ENCODE measurements around the gene NUP93.

Gene NUP93

GRCh38 chr16:56841659-56842058 lies 111.7 kb downstream of the NUP93 start:
- DNase-seq (ENCODE audit: low read depth): no peak
- no peak overlapping the region for H3K4me3 ChIP-seq (replicated peaks; ENCODE audit: low read depth, low read length)
- TF ChIP-seq CTCF (IDR thresholded peaks at IDR 0.05; ENCODE audit: low read length, missing control alignments): no peak

- DNase-seq (ENCODE audit: low read depth): no peak
- H3K4me3 ChIP-seq (replicated peaks; ENCODE audit: low read depth, low read length): no peak overlapping the region
- TF ChIP-seq CTCF (IDR thresholded peaks at IDR 0.05; ENCODE audit: low read length, missing control alignments): no peak
Measured at GRCh38 chr16:56842133-56842532, 112.2 kb downstream of the NUP93 start.

GRCh38 chr16:56844056-56844455 lies 114.1 kb downstream of the NUP93 start:
- no peak for DNase-seq (ENCODE audit: low read depth)
- TF ChIP-seq CTCF (IDR thresholded peaks at IDR 0.05; ENCODE audit: low read length, missing control alignments): no peak
- H3K4me3 ChIP-seq (replicated peaks; ENCODE audit: low read depth, low read length): no peak overlapping the region

GRCh38 chr16:56847173-56847910 lies 117.4 kb downstream of the NUP93 start:
- no peak for TF ChIP-seq CTCF (IDR thresholded peaks at IDR 0.05; ENCODE audit: low read length, missing control alignments)
- DNase-seq (ENCODE audit: low read depth): no peak
- no peak overlapping the region for H3K4me3 ChIP-seq (replicated peaks; ENCODE audit: low read depth, low read length)

- no peak for TF ChIP-seq CTCF (IDR thresholded peaks at IDR 0.05; ENCODE audit: low read length, missing control alignments)
Measured at GRCh38 chr16:56848029-56848936, 118.4 kb downstream of the NUP93 start.

GRCh38 chr16:56848955-56849689 lies 119.2 kb downstream of the NUP93 start:
- no peak overlapping the region for H3K4me3 ChIP-seq (replicated peaks; ENCODE audit: low read depth, low read length)
- peak; percentile 63 for DNase-seq (ENCODE audit: low read depth)
- TF ChIP-seq CTCF (IDR thresholded peaks at IDR 0.05; ENCODE audit: low read length, missing control alignments): no peak

More at GRCh38 chr16:56848029-56848936, 118.4 kb downstream of the NUP93 start:
- peak; percentile 74 for DNase-seq (ENCODE audit: low read depth)
- no peak overlapping the region for H3K4me3 ChIP-seq (replicated peaks; ENCODE audit: low read depth, low read length)
